Lower leg skin (tissue), 4 donors: ENCODE measurements around the gene EEF1AKMT4. TPM values are rescaled to one million over a fixed set of nuclear protein-coding genes. Genes with fewer than 3 reads are reported as not detected.

Source experiments
- DNase-seq, 2 donors: peaks; one replicate each; pipeline ENCODE4 v3.0.0-alpha.2; 2019; ENCODE audit warnings: low spot score in 2 of 2
- H3K4me3 ChIP-seq: fragments of 200-600 bp; sonication (generic); 2 replicates; pipeline ENCODE4 v1.5.1; 2017; ENCODE audit warnings: mild to moderate bottlenecking, low read depth; ENCODE audit not compliant: poor library complexity, severe bottlenecking
- CTCF ChIP-seq, 3 donors: fragments of 450-650 bp; IDR thresholded peaks; one replicate each; pipeline ENCODE4 v1.5.1; 2016; ENCODE audit warnings: antibody characterized with exemption in 3 of 3, mild to moderate bottlenecking in 3 of 3, moderate library complexity in 2 of 3
- POLR2A ChIP-seq, 2 donors: fragments of 450-650 bp; IDR thresholded peaks; one replicate each; pipeline ENCODE4 v1.6.1; 2016 to 2017; ENCODE audit warnings: antibody characterized with exemption in 2 of 2, mild to moderate bottlenecking in 1 of 2, moderate library complexity in 1 of 2
- WGBS, 2 donors: methylation state at CpG; one replicate each; pipeline ENCODE4 v1.1.5; 2018; 5-methylcytosine and 5-hydroxymethylcytosine counted together
- intact Hi-C: fragments of 100-400 bp; cut with DNase I; formaldehyde crosslinking; loops from one replicate; pipeline ENCODE4 v1.15.0; 2023; ENCODE audit warnings: low total_unique reads
- total RNA-seq, 4 donors: library from RNA; depleted of rRNA; stranded (reverse); fragments of >200 nt; gene quantifications; one replicate each; pipeline ENCODE4 v1.1.0, GENCODE V29; 2016

The EEF1AKMT4 gene
- total RNA-seq, 4 donors from 2014 or later: 4.3 to 7.7 (median 6.1) TPM

GRCh38 chr3:184237211-184237610, 12.3 kb upstream of the EEF1AKMT4 start:
- TF ChIP-seq CTCF (IDR thresholded peaks at IDR 0.05) (no peak), POLR2A (IDR thresholded peaks at IDR 0.05) (no peak)
- no peak overlapping the region for H3K4me3 ChIP-seq
- intact Hi-C loops: no loop called here
- DNase-seq: no peak
- WGBS, 2 donors: 84 to 86% methylated on average over 7 of the region's 7 CpGs

- H3K4me3 ChIP-seq: no peak overlapping the region
- TF ChIP-seq POLR2A (IDR thresholded peaks at IDR 0.05): no peak
- no peak for TF ChIP-seq CTCF (IDR thresholded peaks at IDR 0.05)
- DNase-seq: no peak
- 17 to 30% methylated on average over 1 of the region's 1 CpG for WGBS, 2 donors
- intact Hi-C loops: no loop called here
Observed at GRCh38 chr3:184237807-184238206, 11.7 kb upstream of the EEF1AKMT4 start.

GRCh38 chr3:184238246-184238818, 11.1 kb upstream of the EEF1AKMT4 start:
- intact Hi-C loops: no loop called here
- 64 to 70% methylated on average over 12 to 13 of the region's 13 CpGs for WGBS, 2 donors

GRCh38 chr3:184239221-184239620, 10.3 kb upstream of the EEF1AKMT4 start:
- TF ChIP-seq CTCF (IDR thresholded peaks at IDR 0.05): no peak
- intact Hi-C loops: no loop called here
- WGBS, 2 donors: 88 to 94% methylated on average over 8 of the region's 8 CpGs
- DNase-seq: no peak
- no peak overlapping the region for H3K4me3 ChIP-seq

More at GRCh38 chr3:184238246-184238818, 11.1 kb upstream of the EEF1AKMT4 start:
- no peak for DNase-seq
- TF ChIP-seq CTCF (IDR thresholded peaks at IDR 0.05): no peak
- TF ChIP-seq POLR2A (IDR thresholded peaks at IDR 0.05): no peak
- no peak overlapping the region for H3K4me3 ChIP-seq

GRCh38 chr3:184239708-184240107, 9.8 kb upstream of the EEF1AKMT4 start:
- WGBS, 2 donors: 69 to 84% methylated on average over 4 to 7 of the region's 7 CpGs
- TF ChIP-seq POLR2A (IDR thresholded peaks at IDR 0.05) (no peak), CTCF (IDR thresholded peaks at IDR 0.05) (no peak)
- DNase-seq: no peak
- intact Hi-C loops: loop anchor here (5.0 kb wide), 1 partner anchor 97 kb away; no protein-coding TSS in a partner anchor
- H3K4me3 ChIP-seq: no peak overlapping the region
